ENCODE data around the gene NMD3. TPM values are rescaled to one million over a fixed set of nuclear protein-coding genes. Genes with fewer than 3 reads are reported as not detected.

NMD3 gene
- total and polyA plus RNA-seq, 2 of the 13 experiments (the other 11 are each of a cell fraction or from before 2014, with no cell fraction given), result 44.2 to 55.2 TPM

DNA sequence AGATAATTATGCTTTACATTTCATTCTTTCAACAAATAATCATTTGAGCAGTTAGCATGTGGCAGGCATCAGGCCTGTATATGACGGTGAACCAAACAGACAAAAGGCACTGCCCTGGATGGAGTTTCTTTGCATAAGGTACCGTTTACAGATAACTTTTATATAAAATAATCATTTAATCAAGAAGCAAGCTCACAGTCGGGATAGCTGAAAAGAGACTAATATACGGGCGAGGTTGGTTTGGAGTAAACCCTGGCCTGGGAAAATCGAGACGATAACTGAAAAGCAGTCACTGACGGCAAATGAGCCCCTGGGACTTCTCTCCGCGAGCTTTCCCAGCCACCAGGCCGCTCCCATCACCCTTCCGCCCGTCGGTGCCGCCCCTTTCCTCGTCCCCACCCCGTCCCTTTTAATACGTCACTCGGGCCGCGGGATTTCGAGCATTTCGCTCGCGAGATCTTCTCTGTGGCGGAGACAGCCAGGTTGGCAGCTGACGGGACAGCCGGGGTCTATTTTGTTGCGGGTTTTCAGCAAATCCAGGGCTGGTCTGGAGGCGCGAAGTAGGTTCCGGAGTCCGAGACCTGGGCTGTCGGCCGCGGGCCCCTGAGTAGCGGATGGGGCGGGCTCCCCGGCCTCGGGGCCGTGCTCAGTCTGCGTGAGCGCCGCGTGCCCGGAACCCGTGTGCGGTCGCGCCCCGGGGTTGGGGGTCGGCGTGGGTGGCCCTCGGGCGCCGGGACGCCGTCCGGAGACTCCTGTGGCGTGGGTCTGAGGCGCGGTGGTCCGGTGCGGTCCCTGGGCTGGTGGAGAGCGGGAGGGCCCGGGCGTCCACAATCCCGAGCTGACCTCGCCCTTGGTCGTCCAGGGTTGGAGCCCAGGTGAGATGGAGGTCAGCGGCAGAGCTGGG, at the start of gene NMD3 (continued):
- TF ChIP-seq ZFP36L1 (CRISPR knock-in tag; IDR thresholded peaks at IDR 0.05) (no peak), ZNF121 (CRISPR knock-in tag; IDR thresholded peaks at IDR 0.05) (peak; percentile 27; the same call in 1 of the 2 replicates), ZNF589 (CRISPR knock-in tag; conservative IDR thresholded peaks at IDR 0.05) (0 out of 2 replicates have a peak, but pooled peaks have one; percentile 44), ZNF629 (CRISPR knock-in tag; conservative IDR thresholded peaks at IDR 0.05) (no peak), DMAP1 (CRISPR knock-in tag; IDR thresholded peaks at IDR 0.05) (peak; percentile 80; the same call in 1 of the 2 replicates), ZMYM3 (CRISPR knock-in tag; IDR thresholded peaks at IDR 0.05) (no peak; the same call in 1 of the 2 replicates), TP53 (CRISPR knock-in tag; conservative IDR thresholded peaks at IDR 0.05) (no peak), AGO2 (optimal IDR thresholded peaks at IDR 0.05; ENCODE audit: low read depth, low read length) (peak; percentile 93), KDM5A (IDR thresholded peaks at IDR 0.05; ENCODE audit: borderline replicate concordance, low read length) (peak; percentile 66; the same call in 1 of the 2 replicates), ZZZ3 (CRISPR knock-in tag; IDR thresholded peaks at IDR 0.05; ENCODE audit: borderline replicate concordance) (peak; percentile 49; the same call in 1 of the 2 replicates), ZNF446 (CRISPR knock-in tag; IDR thresholded peaks at IDR 0.05) (peak; percentile 53; the same call in 1 of the 2 replicates), ZNF670 (CRISPR knock-in tag; IDR thresholded peaks at IDR 0.05; ENCODE audit: borderline replicate concordance) (no peak), ZNF230 (CRISPR knock-in tag; IDR thresholded peaks at IDR 0.05) (peak; percentile 56; the same call in 1 of the 2 replicates), SRF (IDR thresholded peaks at IDR 0.05; ENCODE audit: low read depth, low read length) (no peak), MEF2D (CRISPR knock-in tag; IDR thresholded peaks at IDR 0.05) (peak; percentile 68; the same call in 1 of the 2 replicates)
- TF ChIP-seq, protein P1, sequence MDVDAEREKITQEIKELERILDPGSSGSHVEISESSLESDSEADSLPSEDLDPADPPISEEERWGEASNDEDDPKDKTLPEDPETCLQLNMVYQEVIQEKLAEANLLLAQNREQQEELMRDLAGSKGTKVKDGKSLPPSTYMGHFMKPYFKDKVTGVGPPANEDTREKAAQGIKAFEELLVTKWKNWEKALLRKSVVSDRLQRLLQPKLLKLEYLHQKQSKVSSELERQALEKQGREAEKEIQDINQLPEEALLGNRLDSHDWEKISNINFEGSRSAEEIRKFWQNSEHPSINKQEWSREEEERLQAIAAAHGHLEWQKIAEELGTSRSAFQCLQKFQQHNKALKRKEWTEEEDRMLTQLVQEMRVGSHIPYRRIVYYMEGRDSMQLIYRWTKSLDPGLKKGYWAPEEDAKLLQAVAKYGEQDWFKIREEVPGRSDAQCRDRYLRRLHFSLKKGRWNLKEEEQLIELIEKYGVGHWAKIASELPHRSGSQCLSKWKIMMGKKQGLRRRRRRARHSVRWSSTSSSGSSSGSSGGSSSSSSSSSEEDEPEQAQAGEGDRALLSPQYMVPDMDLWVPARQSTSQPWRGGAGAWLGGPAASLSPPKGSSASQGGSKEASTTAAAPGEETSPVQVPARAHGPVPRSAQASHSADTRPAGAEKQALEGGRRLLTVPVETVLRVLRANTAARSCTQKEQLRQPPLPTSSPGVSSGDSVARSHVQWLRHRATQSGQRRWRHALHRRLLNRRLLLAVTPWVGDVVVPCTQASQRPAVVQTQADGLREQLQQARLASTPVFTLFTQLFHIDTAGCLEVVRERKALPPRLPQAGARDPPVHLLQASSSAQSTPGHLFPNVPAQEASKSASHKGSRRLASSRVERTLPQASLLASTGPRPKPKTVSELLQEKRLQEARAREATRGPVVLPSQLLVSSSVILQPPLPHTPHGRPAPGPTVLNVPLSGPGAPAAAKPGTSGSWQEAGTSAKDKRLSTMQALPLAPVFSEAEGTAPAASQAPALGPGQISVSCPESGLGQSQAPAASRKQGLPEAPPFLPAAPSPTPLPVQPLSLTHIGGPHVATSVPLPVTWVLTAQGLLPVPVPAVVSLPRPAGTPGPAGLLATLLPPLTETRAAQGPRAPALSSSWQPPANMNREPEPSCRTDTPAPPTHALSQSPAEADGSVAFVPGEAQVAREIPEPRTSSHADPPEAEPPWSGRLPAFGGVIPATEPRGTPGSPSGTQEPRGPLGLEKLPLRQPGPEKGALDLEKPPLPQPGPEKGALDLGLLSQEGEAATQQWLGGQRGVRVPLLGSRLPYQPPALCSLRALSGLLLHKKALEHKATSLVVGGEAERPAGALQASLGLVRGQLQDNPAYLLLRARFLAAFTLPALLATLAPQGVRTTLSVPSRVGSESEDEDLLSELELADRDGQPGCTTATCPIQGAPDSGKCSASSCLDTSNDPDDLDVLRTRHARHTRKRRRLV (CRISPR knock-in tag; IDR thresholded peaks at IDR 0.05), result 0 out of 2 replicates have a peak, but pooled peaks have one; percentile 56
- TF ChIP-seq, protein P2, sequence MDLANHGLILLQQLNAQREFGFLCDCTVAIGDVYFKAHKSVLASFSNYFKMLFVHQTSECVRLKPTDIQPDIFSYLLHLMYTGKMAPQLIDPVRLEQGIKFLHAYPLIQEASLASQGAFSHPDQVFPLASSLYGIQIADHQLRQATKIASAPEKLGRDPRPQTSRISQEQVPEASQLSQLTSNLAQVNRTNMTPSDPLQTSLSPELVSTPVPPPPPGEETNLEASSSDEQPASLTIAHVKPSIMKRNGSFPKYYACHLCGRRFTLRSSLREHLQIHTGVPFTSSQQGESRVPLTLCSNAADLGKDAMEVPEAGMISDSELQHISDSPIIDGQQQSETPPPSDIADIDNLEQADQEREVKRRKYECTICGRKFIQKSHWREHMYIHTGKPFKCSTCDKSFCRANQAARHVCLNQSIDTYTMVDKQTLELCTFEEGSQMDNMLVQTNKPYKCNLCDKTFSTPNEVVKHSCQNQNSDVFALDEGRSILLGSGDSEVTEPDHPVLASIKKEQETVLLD (CRISPR knock-in tag; IDR thresholded peaks at IDR 0.05; ENCODE audit: low read depth), result no peak
- TF ChIP-seq, protein P3, sequence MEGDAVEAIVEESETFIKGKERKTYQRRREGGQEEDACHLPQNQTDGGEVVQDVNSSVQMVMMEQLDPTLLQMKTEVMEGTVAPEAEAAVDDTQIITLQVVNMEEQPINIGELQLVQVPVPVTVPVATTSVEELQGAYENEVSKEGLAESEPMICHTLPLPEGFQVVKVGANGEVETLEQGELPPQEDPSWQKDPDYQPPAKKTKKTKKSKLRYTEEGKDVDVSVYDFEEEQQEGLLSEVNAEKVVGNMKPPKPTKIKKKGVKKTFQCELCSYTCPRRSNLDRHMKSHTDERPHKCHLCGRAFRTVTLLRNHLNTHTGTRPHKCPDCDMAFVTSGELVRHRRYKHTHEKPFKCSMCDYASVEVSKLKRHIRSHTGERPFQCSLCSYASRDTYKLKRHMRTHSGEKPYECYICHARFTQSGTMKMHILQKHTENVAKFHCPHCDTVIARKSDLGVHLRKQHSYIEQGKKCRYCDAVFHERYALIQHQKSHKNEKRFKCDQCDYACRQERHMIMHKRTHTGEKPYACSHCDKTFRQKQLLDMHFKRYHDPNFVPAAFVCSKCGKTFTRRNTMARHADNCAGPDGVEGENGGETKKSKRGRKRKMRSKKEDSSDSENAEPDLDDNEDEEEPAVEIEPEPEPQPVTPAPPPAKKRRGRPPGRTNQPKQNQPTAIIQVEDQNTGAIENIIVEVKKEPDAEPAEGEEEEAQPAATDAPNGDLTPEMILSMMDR (CRISPR knock-in tag; IDR thresholded peaks at IDR 0.05), result no peak
- TF ChIP-seq, protein P4, sequence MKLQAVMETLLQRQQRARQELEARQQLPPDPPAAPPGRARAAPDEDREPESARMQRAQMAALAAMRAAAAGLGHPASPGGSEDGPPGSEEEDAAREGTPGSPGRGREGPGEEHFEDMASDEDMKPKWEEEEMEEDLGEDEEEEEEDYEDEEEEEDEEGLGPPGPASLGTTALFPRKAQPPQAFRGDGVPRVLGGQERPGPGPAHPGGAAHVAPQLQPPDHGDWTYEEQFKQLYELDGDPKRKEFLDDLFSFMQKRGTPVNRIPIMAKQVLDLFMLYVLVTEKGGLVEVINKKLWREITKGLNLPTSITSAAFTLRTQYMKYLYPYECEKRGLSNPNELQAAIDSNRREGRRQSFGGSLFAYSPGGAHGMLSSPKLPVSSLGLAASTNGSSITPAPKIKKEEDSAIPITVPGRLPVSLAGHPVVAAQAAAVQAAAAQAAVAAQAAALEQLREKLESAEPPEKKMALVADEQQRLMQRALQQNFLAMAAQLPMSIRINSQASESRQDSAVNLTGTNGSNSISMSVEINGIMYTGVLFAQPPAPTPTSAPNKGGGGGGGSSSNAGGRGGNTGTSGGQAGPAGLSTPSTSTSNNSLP (IDR thresholded peaks at IDR 0.05; ENCODE audit: low read depth, low read length), result no peak
